H1 (cell line): Measurements from ENCODE around the gene ADRM1. TPM values are rescaled to one million over a fixed set of nuclear protein-coding genes. Genes with fewer than 3 reads are reported as not detected.

ENCODE experiments used
- CHD7 ChIP-seq: fragments of 300-600 bp; sonication (generic); IDR thresholded peaks from 2 replicates; pipeline ENCODE4 v1.7.1; 2012; ENCODE audit warnings: low read length, moderate library complexity, mild to moderate bottlenecking, inconsistent platforms; ENCODE audit not compliant: insufficient replicate concordance
- RFX5 ChIP-seq: IDR thresholded peaks from 2 replicates; pipeline ENCODE4 v1.6.1; 2011; ENCODE audit warnings: low read depth, low read length, improper control_type of control experiment, borderline replicate concordance
- polyA plus RNA-seq, 7 experiments: library from polyadenylated mRNA; depleted of rRNA in 3 of 7; stranded (reverse) in 5 of 7; unstranded in 2 of 7; fragments of >200 nt in 5 of 7; fragments of 200-250 nt in 2 of 7; gene quantifications; 1 replicate in 5 of 7; 2 replicates in 1 of 7; 4 replicates in 1 of 7; pipeline versions ENCODE4 v1.2.1 to v1.2.3, GENCODE V29; 2011 to 2013; ENCODE audit warnings: missing spikeins in 2 of 7, mixed read lengths in 2 of 7
- total RNA-seq: library from RNA; stranded (reverse); fragmentation: NEBNext Ultra II Directional; extraction: Animal tissue kit (Norgen Biotek cat#: 25700); gene quantifications from 2 replicates; pipeline ENCODE4 v1.2.1, GENCODE V29; 2021

Gene ADRM1
- total and polyA plus RNA-seq, 2 of the 8 experiments (the other 6 are each of a cell fraction or from before 2014, with no cell fraction given): 126 to 214 TPM

DNA sequence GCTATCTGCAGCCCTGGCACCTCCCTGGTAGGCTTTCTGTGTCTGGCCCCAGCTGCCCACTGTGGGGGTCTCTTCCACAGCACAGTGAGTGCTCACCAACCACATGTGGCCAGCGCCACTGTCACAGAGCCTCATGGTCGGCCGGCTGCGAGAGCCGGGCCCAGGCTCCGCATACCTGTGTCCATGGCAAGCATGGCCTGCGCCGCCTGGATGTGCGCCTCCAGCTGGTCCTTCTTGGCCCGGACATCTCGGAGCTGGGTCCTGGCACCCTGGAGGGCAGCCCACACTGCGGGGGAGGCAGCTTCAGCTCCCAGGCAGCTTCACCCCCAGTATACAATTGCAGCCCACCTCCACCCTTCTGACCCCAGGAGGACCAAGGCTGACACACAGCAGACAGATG, 13.0 kb downstream of the ADRM1 start (continued):
- no peak for TF ChIP-seq CHD7
- TF ChIP-seq RFX5: no peak
